ENCODE results near the gene FCHSD1. TPM values are rescaled to one million over a fixed set of nuclear protein-coding genes. Genes with fewer than 3 reads are reported as not detected.

The FCHSD1 gene
- total and polyA plus RNA-seq, 10 of the 15 experiments (the other 5 are each of a cell fraction or from before 2014, with no cell fraction given) = 0.97 to 22.8 (median 10.7) TPM

DNA sequence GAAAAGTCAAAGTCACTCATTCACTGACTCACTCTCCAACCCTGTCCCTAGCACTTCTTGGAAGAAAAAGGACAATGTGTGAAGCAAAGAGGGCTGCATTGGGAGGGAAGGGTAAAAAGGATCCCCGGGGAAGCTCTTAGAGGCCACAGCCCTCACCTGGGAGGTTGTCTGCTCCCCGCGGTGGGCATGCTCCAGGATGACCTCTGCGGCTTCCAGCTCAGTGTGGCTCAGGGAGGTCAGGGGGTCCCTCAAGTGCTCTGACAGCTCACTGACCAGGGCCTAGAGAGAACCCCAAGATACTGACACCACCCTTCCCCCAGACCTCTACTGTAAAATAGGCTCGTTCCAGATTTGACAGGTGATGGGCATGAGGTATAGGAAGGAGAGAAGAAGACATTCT, 4.0 kb downstream of the FCHSD1 start:
- Histone ChIP-seq H3K27ac (ENCODE audit: control insufficient read depth, insufficient read depth) (no peak overlapping the region), H3K4me1 (ENCODE audit: control insufficient read depth, insufficient read depth, low read length) (peaks cover 8% of the 10 kb centered on the region), H4K20me1 (ENCODE audit: control insufficient read depth, insufficient read depth) (no peaks in the 10 kb centered on the region), H3K4me3 (no peak overlapping the region), H3K27me3 (replicated peaks in 1 of 2; ENCODE audit: control insufficient read depth in 2 of 2, insufficient read depth in 2 of 2, low read length in 1 of 2) (no peaks in the 10 kb centered on the region), H3K79me2 (ENCODE audit: control insufficient read depth, insufficient read depth, low read length) (no peaks in the 10 kb centered on the region), H3K36me3 (ENCODE audit: control insufficient read depth in 2 of 2, insufficient read depth in 2 of 2, low read length in 1 of 2) (no peaks in the 10 kb centered on the region; a peak in 2 of 4 replicates), H3K9ac (ENCODE audit: control insufficient read depth, insufficient read depth, low read length) (no peak overlapping the region), H3K9me3 (replicated peaks; ENCODE audit: control insufficient read depth, insufficient read depth, low read length) (no peaks in the 10 kb centered on the region), H2AFZ (ENCODE audit: control insufficient read depth, low read depth, low read length) (no peak overlapping the region), H3K4me2 (ENCODE audit: control insufficient read depth, insufficient read depth) (no peak overlapping the region)
- intact Hi-C loops (cut with micrococcal nuclease; ENCODE audit: unreplicated experiment) (no loop called here), in situ Hi-C loops (cut with MboI) (no loop called here)
- BruUV-seq (replicated peaks) = no TSS peak
- ATAC-seq = no peak
- FAIRE-seq = no peak
- no peak for TF ChIP-seq RELA (IDR thresholded peaks at IDR 0.05; ENCODE audit: borderline replicate concordance, partially characterized antibody)
- no peak for TF ChIP-seq SMAD1 (IDR thresholded peaks at IDR 0.05; ENCODE audit: low read depth, partially characterized antibody)
- no peak for TF ChIP-seq NBN (IDR thresholded peaks at IDR 0.05)
- TF ChIP-seq POU2F2 (IDR thresholded peaks at IDR 0.05; ENCODE audit: borderline replicate concordance, low read depth, low read length) = no peak
- TF ChIP-seq, protein P1, sequence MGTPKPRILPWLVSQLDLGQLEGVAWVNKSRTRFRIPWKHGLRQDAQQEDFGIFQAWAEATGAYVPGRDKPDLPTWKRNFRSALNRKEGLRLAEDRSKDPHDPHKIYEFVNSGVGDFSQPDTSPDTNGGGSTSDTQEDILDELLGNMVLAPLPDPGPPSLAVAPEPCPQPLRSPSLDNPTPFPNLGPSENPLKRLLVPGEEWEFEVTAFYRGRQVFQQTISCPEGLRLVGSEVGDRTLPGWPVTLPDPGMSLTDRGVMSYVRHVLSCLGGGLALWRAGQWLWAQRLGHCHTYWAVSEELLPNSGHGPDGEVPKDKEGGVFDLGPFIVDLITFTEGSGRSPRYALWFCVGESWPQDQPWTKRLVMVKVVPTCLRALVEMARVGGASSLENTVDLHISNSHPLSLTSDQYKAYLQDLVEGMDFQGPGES (IDR thresholded peaks at IDR 0.05) = no peak
- TF ChIP-seq, protein P2, sequence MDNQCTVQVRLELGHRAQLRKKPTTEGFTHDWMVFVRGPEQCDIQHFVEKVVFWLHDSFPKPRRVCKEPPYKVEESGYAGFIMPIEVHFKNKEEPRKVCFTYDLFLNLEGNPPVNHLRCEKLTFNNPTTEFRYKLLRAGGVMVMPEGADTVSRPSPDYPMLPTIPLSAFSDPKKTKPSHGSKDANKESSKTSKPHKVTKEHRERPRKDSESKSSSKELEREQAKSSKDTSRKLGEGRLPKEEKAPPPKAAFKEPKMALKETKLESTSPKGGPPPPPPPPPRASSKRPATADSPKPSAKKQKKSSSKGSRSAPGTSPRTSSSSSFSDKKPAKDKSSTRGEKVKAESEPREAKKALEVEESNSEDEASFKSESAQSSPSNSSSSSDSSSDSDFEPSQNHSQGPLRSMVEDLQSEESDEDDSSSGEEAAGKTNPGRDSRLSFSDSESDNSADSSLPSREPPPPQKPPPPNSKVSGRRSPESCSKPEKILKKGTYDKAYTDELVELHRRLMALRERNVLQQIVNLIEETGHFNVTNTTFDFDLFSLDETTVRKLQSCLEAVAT (IDR thresholded peaks at IDR 0.05) = no peak
- no peak for TF ChIP-seq CBFB (IDR thresholded peaks at IDR 0.05; ENCODE audit: low read depth)
- TF ChIP-seq EP300 (IDR thresholded peaks at IDR 0.05; ENCODE audit: borderline replicate concordance in 1 of 2, control insufficient read depth in 1 of 2, low read depth in 2 of 2, low read length in 2 of 2) = no peak
- TF ChIP-seq MEF2A (IDR thresholded peaks at IDR 0.05; ENCODE audit: insufficient read depth, low read depth, low read length) = no peak
- ChIA-PET POLR2A (interaction anchor here (1.4 kb wide), 1 partner anchor 10 kb away, joined by 6 read pairs; the partner anchor contains the start of genes HDAC3 and RELL2), SMC1A (ENCODE audit: uncharacterized antibody, unreplicated experiment) (interaction anchor here (0.9 to 1.1 kb wide), 2 partner anchors 11 to 13 kb away, joined by 3 to 4 read pairs; partner anchors contain the start of genes HDAC3 and RELL2), RAD21 (ENCODE audit: unreplicated experiment) (interaction anchor here (1.5 kb wide), 1 partner anchor 55 kb away, joined by 4 read pairs; no protein-coding TSS in a partner anchor), CTCF (interaction anchor here (1.2 to 1.5 kb wide), 3 partner anchors 11 to 55 kb away, joined by 3 to 5 read pairs (median 3); partner anchors contain the start of genes HDAC3 and RELL2)
- 80% methylated on average over 5 of the region's 5 CpGs for WGBS (ENCODE audit: insufficient coverage, insufficient replicate concordance, low lambda C conversion rate, missing lambda C conversion rate)
- DNase-seq (ENCODE audit: low read depth, low spot score) = no peak
